Measurements from ENCODE around the gene RTP1. TPM values are rescaled to one million over a fixed set of nuclear protein-coding genes. Genes with fewer than 3 reads are reported as not detected.

The RTP1 gene
- total and polyA plus RNA-seq, 7 experiments from 2014 or later, result not detected

GRCh38 chr3:187207624-187208023, 10.3 kb downstream of the RTP1 start:
- H3K27ac Mint-ChIP-seq, result no peak overlapping the region
- H3K9me3 Mint-ChIP-seq, result peaks cover 0 to 6% (median 0%) of the 10 kb centered on the region in 11 donors
- intact Hi-C loops (cut with micrococcal nuclease), result no loop called here
- no peak overlapping the region for H3K27ac ChIP-seq (ENCODE audit: low read depth, low read length)
- H3K4me3 Mint-ChIP-seq, result no peak overlapping the region
- H3K9me3 ChIP-seq (ENCODE audit: control insufficient read depth in 2 of 3, low read length in 3 of 3), result no peaks in the 10 kb centered on the region
- H3K4me1 Mint-ChIP-seq, result no peaks in the 10 kb centered on the region
- no peaks in the 10 kb centered on the region for H3K27me3 ChIP-seq (ENCODE audit: control insufficient read depth in 2 of 2, insufficient read depth in 2 of 2, low read length in 2 of 2)
- ATAC-seq (no peak), DNase-seq (no peak)
- POLR2A ChIA-PET, result no interaction called here
- H3K4me3 ChIP-seq (ENCODE audit: low read length), result no peak overlapping the region
- H3K36me3 Mint-ChIP-seq, result peaks cover 0 to 4% (median 0%) of the 10 kb centered on the region in 5 donors
- peaks cover 6 to 29% (median 12%) of the 10 kb centered on the region in 5 donors for H3K27me3 Mint-ChIP-seq
- H3K36me3 ChIP-seq (ENCODE audit: control insufficient read depth in 2 of 3, insufficient read depth in 3 of 3, low read length in 3 of 3), result no peaks in the 10 kb centered on the region
- no peaks in the 10 kb centered on the region for H3K4me1 ChIP-seq (ENCODE audit: control insufficient read depth in 2 of 2, insufficient read depth in 2 of 2, low read length in 2 of 2)
- CTCF ChIA-PET, result interaction anchor here (0.6 kb wide), 1 partner anchor 160 kb away, joined by 4 read pairs; no protein-coding TSS in a partner anchor

- intact Hi-C loops (cut with micrococcal nuclease), result no loop called here
- Mint-ChIP-seq H3K9me3 (peaks cover 0 to 6% (median 0%) of the 10 kb centered on the region in 11 donors), H3K4me3 (no peak overlapping the region), H3K4me1 (no peaks in the 10 kb centered on the region), H3K36me3 (peaks cover 0 to 4% (median 0%) of the 10 kb centered on the region in 5 donors), H3K27ac (no peak overlapping the region), H3K27me3 (peaks cover 6 to 27% (median 12%) of the 10 kb centered on the region in 5 donors)
- DNase-seq, result no peak
- no peak overlapping the region for H3K4me3 ChIP-seq (ENCODE audit: low read length)
- H3K9me3 ChIP-seq (ENCODE audit: control insufficient read depth in 2 of 3, low read length in 3 of 3), result no peaks in the 10 kb centered on the region
- no peak overlapping the region for H3K27ac ChIP-seq (ENCODE audit: low read depth, low read length)
- CTCF ChIA-PET, result interaction anchor here (0.6 kb wide), 1 partner anchor 161 kb away, joined by 4 read pairs; no protein-coding TSS in a partner anchor
- no peak for ATAC-seq
- POLR2A ChIA-PET, result interaction anchor here (0.8 kb wide), 1 partner anchor 1127 kb away, joined by 3 read pairs; no protein-coding TSS in a partner anchor
- H3K27me3 ChIP-seq (ENCODE audit: control insufficient read depth in 2 of 2, insufficient read depth in 2 of 2, low read length in 2 of 2), result no peaks in the 10 kb centered on the region
- H3K36me3 ChIP-seq (ENCODE audit: control insufficient read depth in 2 of 3, insufficient read depth in 3 of 3, low read length in 3 of 3), result no peaks in the 10 kb centered on the region
- no peaks in the 10 kb centered on the region for H3K4me1 ChIP-seq (ENCODE audit: control insufficient read depth in 2 of 2, insufficient read depth in 2 of 2, low read length in 2 of 2)
Measured at GRCh38 chr3:187208159-187208558, 10.9 kb downstream of the RTP1 start.

- intact Hi-C loops (cut with micrococcal nuclease), result no loop called here
- Histone ChIP-seq H3K4me3 (ENCODE audit: low read length) (no peak overlapping the region), H3K4me1 (ENCODE audit: control insufficient read depth in 2 of 2, insufficient read depth in 2 of 2, low read length in 2 of 2) (no peaks in the 10 kb centered on the region), H3K27me3 (ENCODE audit: control insufficient read depth in 2 of 2, insufficient read depth in 2 of 2, low read length in 2 of 2) (no peaks in the 10 kb centered on the region), H3K27ac (ENCODE audit: low read depth, low read length) (no peak overlapping the region), H3K36me3 (ENCODE audit: control insufficient read depth in 2 of 3, insufficient read depth in 3 of 3, low read length in 3 of 3) (no peaks in the 10 kb centered on the region), H3K9me3 (ENCODE audit: control insufficient read depth in 2 of 3, low read length in 3 of 3) (no peaks in the 10 kb centered on the region)
- Mint-ChIP-seq H3K27me3 (peaks cover 6 to 26% (median 11%) of the 10 kb centered on the region in 5 donors), H3K4me1 (no peaks in the 10 kb centered on the region), H3K36me3 (peaks cover 0 to 4% (median 0%) of the 10 kb centered on the region in 5 donors), H3K9me3 (peaks cover 0 to 6% (median 0%) of the 10 kb centered on the region in 11 donors), H3K27ac (no peak overlapping the region), H3K4me3 (no peak overlapping the region)
- ChIA-PET CTCF (no interaction called here), POLR2A (no interaction called here)
- no peak for DNase-seq
- ATAC-seq, result no peak
Measured at GRCh38 chr3:187209491-187209890, 12.2 kb downstream of the RTP1 start.

DNA sequence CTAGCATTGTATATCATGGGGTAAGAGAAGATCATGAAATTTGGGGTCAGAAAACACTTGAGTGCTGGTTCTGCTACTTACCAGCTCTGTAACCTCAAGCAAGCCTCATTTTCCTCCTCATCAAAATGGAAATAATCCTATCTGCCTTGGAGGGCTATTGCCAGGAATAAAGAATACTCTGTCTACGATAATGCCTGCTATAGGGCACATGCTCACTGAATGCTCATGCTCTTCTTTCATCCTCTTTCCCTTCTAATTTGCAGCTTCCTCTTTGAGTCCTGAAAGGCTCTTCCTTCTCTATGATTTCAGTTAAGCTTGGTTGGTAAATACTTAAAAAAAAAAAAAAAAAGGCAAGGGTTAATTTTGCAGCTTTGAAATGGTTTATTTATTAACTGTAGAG, 12.8 kb downstream of the RTP1 start:
- H3K4me3 ChIP-seq (ENCODE audit: low read length), result no peak overlapping the region

DNA sequence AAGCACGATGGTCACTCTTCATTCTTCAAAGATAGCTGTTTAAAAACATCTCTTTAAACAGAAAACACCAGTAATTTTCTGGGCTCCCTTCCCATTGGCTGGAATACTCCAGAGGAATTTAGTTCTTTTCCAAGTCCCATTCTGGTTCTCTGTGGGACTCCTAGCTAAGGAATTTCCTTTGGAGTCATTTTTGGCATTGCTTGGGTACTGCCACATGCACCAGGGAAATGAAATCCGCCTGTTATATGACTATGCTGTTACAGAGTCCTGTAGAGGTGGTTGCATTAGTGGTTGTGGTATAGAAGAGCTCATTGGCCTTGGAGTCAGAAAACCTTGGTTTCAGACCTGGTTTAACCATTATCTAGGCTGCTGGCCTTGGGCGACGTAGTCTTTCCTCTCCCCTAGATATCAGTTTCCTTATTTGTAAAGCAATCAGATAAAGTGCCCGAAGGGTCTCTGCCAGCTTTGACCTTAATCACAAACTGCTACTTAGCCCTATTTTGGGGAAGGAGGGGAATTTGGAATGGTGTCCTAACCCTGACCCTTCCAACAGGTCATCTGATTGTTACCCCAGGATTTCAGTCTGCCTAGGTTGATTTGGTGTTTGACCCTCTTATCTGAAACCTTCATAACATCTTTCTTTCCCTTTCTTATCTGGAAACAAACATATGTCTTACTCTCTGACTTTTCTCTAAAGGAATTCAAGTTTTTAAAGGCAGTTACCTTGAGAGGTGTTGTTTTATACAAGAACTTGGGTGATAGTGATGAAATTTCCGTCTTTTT, 13.4 kb downstream of the RTP1 start:
- no peak overlapping the region for H3K27ac ChIP-seq (ENCODE audit: low read depth, low read length)
- Mint-ChIP-seq H3K27ac (no peak overlapping the region), H3K4me3 (no peak overlapping the region), H3K36me3 (peaks cover 0 to 4% (median 0%) of the 10 kb centered on the region in 5 donors), H3K9me3 (peaks cover 0 to 6% (median 0%) of the 10 kb centered on the region in 11 donors), H3K4me1 (no peaks in the 10 kb centered on the region), H3K27me3 (peaks cover 0 to 24% (median 3%) of the 10 kb centered on the region in 5 donors)
- H3K36me3 ChIP-seq (ENCODE audit: control insufficient read depth in 2 of 3, insufficient read depth in 3 of 3, low read length in 3 of 3), result no peaks in the 10 kb centered on the region
- POLR2A ChIA-PET, result no interaction called here
- H3K4me3 ChIP-seq (ENCODE audit: low read length), result no peak overlapping the region
- no peak for ATAC-seq
- intact Hi-C loops (cut with micrococcal nuclease), result no loop called here
- H3K9me3 ChIP-seq (ENCODE audit: control insufficient read depth in 2 of 3, low read length in 3 of 3), result no peaks in the 10 kb centered on the region
- no peak for DNase-seq
- H3K4me1 ChIP-seq (ENCODE audit: control insufficient read depth in 2 of 2, insufficient read depth in 2 of 2, low read length in 2 of 2), result no peaks in the 10 kb centered on the region
- CTCF ChIA-PET, result interaction anchor here (0.6 to 0.8 kb wide), 2 partner anchors 16 to 504 kb away, joined by 3 to 4 read pairs; no protein-coding TSS in a partner anchor
- no peaks in the 10 kb centered on the region for H3K27me3 ChIP-seq (ENCODE audit: control insufficient read depth in 2 of 2, insufficient read depth in 2 of 2, low read length in 2 of 2)

More for the DNA sequence above, 12.8 kb downstream of the RTP1 start:
- no peaks in the 10 kb centered on the region for H3K4me1 Mint-ChIP-seq
- DNase-seq, result no peak
- H3K9me3 ChIP-seq (ENCODE audit: control insufficient read depth in 2 of 3, low read length in 3 of 3), result no peaks in the 10 kb centered on the region
- H3K36me3 ChIP-seq (ENCODE audit: control insufficient read depth in 2 of 3, insufficient read depth in 3 of 3, low read length in 3 of 3), result no peaks in the 10 kb centered on the region
- H3K9me3 Mint-ChIP-seq, result peaks cover 0 to 6% (median 0%) of the 10 kb centered on the region in 11 donors
- peaks cover 0 to 4% (median 0%) of the 10 kb centered on the region in 5 donors for H3K36me3 Mint-ChIP-seq
- H3K4me3 Mint-ChIP-seq, result no peak overlapping the region
- H3K27ac Mint-ChIP-seq, result no peak overlapping the region
- no peak for ATAC-seq
- CTCF ChIA-PET, result interaction anchor here (0.6 to 0.8 kb wide), 2 partner anchors 17 to 505 kb away, joined by 3 to 4 read pairs; no protein-coding TSS in a partner anchor
- H3K27me3 Mint-ChIP-seq, result peaks cover 4 to 25% (median 5%) of the 10 kb centered on the region in 5 donors
- H3K27me3 ChIP-seq (ENCODE audit: control insufficient read depth in 2 of 2, insufficient read depth in 2 of 2, low read length in 2 of 2), result no peaks in the 10 kb centered on the region
- intact Hi-C loops (cut with micrococcal nuclease), result no loop called here
- POLR2A ChIA-PET, result no interaction called here
- no peaks in the 10 kb centered on the region for H3K4me1 ChIP-seq (ENCODE audit: control insufficient read depth in 2 of 2, insufficient read depth in 2 of 2, low read length in 2 of 2)
- H3K27ac ChIP-seq (ENCODE audit: low read depth, low read length), result no peak overlapping the region

DNA sequence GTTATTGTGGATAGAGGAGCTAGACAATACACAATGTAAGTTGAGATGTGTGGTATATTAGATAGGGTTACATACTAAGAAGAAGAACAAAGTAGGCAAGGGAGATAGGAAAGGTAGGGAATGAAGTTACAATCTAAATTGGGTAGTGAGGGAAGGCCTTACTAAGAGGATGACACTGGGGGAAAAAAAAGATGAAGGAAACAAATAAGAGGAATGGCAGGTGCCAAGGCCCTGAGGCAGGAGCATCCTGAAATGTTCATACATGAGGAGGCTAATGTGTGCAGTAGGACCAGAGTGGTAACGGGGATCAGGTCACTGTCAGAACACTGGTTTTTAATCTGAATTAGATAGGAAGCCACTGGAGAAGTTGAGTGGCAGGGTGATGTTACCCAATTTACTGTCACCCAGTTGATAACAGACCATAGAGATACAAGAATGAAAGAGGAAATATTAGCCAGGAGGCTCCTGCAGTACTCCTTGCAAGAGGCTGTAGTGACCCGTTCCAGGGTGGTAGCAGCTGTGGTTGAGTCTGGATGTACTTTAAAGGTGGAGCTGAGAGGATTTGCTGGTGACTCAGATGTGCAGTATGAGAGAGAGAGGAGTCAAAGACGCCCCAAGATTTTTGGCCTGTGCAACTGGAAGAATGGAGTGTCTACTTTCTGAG, 14.4 kb downstream of the RTP1 start:
- Histone ChIP-seq H3K4me3 (ENCODE audit: low read length) (no peak overlapping the region), H3K9me3 (ENCODE audit: control insufficient read depth in 2 of 3, low read length in 3 of 3) (no peaks in the 10 kb centered on the region), H3K4me1 (ENCODE audit: control insufficient read depth in 2 of 2, insufficient read depth in 2 of 2, low read length in 2 of 2) (no peaks in the 10 kb centered on the region), H3K27ac (ENCODE audit: low read depth, low read length) (no peak overlapping the region), H3K36me3 (ENCODE audit: control insufficient read depth in 2 of 3, insufficient read depth in 3 of 3, low read length in 3 of 3) (no peaks in the 10 kb centered on the region), H3K27me3 (ENCODE audit: control insufficient read depth in 2 of 2, insufficient read depth in 2 of 2, low read length in 2 of 2) (no peaks in the 10 kb centered on the region)
- POLR2A ChIA-PET, result interaction anchor here (0.7 kb wide), 2 partner anchors 11 to 882 kb away, joined by 3 to 6 read pairs; no protein-coding TSS in a partner anchor
- DNase-seq, result no peak
- CTCF ChIA-PET, result interaction anchor here (0.7 kb wide), 1 partner anchor 1929 kb away, joined by 4 read pairs; no protein-coding TSS in a partner anchor
- no peak for ATAC-seq
- Mint-ChIP-seq H3K27ac (no peak overlapping the region), H3K9me3 (peaks cover 0 to 6% (median 0%) of the 10 kb centered on the region in 11 donors), H3K4me3 (no peak overlapping the region), H3K36me3 (peaks cover 0 to 4% (median 0%) of the 10 kb centered on the region in 5 donors), H3K4me1 (no peaks in the 10 kb centered on the region), H3K27me3 (peaks cover 0 to 25% (median 3%) of the 10 kb centered on the region in 5 donors)
- intact Hi-C loops (cut with micrococcal nuclease), result no loop called here
